ENCODE data around the gene NLN. TPM values are rescaled to one million over a fixed set of nuclear protein-coding genes. Genes with fewer than 3 reads are reported as not detected.

NLN gene
- total and polyA plus RNA-seq, 2 experiments from 2014 or later: 16.4 to 24.3 TPM

GRCh38 chr5:65876496-65876895, 154.5 kb downstream of the NLN start:
- TF ChIP-seq EZH2phosphoT487 (IDR thresholded peaks at IDR 0.05; ENCODE audit: low read depth, severe bottlenecking, unreplicated experiment): no peak
- no peak for TF ChIP-seq EZH2 (IDR thresholded peaks at IDR 0.05; ENCODE audit: borderline replicate concordance)
- TF ChIP-seq CTCF (IDR thresholded peaks at IDR 0.05; ENCODE audit: poor library complexity): no peak
- DNase-seq (ENCODE audit: low spot score): no peak
- no peak overlapping the region for H3K4me3 ChIP-seq
- H3K27me3 ChIP-seq: no peaks in the 10 kb centered on the region
- no peak overlapping the region for H3K4me2 ChIP-seq
- no peaks in the 10 kb centered on the region for H3K9me3 ChIP-seq (ENCODE audit: low read depth)
- H3K79me2 ChIP-seq: no peaks in the 10 kb centered on the region
- H3K36me3 ChIP-seq (replicated peaks; ENCODE audit: insufficient read depth, low read depth): no peaks in the 10 kb centered on the region
- H4K20me1 ChIP-seq (ENCODE audit: insufficient read depth, poor library complexity, severe bottlenecking): no peaks in the 10 kb centered on the region
- H2AFZ ChIP-seq: no peak overlapping the region
- no peaks in the 10 kb centered on the region for H3K4me1 ChIP-seq (ENCODE audit: insufficient read depth)
- no peak overlapping the region for H3K27ac ChIP-seq
- H3K9me2 ChIP-seq (replicated peaks; ENCODE audit: insufficient read depth): no peaks in the 10 kb centered on the region

GRCh38 chr5:65876970-65877369, 155.0 kb downstream of the NLN start:
- Histone ChIP-seq H3K27me3 (no peaks in the 10 kb centered on the region), H3K4me3 (no peak overlapping the region), H3K4me2 (no peak overlapping the region), H3K36me3 (replicated peaks; ENCODE audit: insufficient read depth, low read depth) (no peaks in the 10 kb centered on the region), H3K9me2 (replicated peaks; ENCODE audit: insufficient read depth) (no peaks in the 10 kb centered on the region), H3K27ac (no peak overlapping the region), H2AFZ (no peak overlapping the region), H3K9me3 (ENCODE audit: low read depth) (no peaks in the 10 kb centered on the region), H3K79me2 (no peaks in the 10 kb centered on the region), H4K20me1 (ENCODE audit: insufficient read depth, poor library complexity, severe bottlenecking) (no peaks in the 10 kb centered on the region), H3K4me1 (ENCODE audit: insufficient read depth) (no peaks in the 10 kb centered on the region)
- DNase-seq (ENCODE audit: low spot score): no peak
- WGBS (ENCODE audit: low lambda C conversion rate, missing lambda C conversion rate): 92% methylated on average over 4 of the region's 4 CpGs
- no peak for TF ChIP-seq EZH2 (IDR thresholded peaks at IDR 0.05; ENCODE audit: borderline replicate concordance)
- no peak for TF ChIP-seq EZH2phosphoT487 (IDR thresholded peaks at IDR 0.05; ENCODE audit: low read depth, severe bottlenecking, unreplicated experiment)
- TF ChIP-seq CTCF (IDR thresholded peaks at IDR 0.05; ENCODE audit: poor library complexity): no peak

Other genes starting within 250 kb of the NLN start
- gene ADAMTS6, start 240.3 kb upstream of the NLN start, total RNA-seq: 10.4 and 21.0 TPM in 2 replicates
- 3.4 and 5.9 TPM in 2 replicates for gene ADAMTS6, start 240.3 kb upstream of the NLN start, polyA plus RNA-seq
- gene CENPK, start 159.0 kb upstream of the NLN start, total RNA-seq: 9.6 and 15.5 TPM in 2 replicates
- gene CENPK, start 159.0 kb upstream of the NLN start, polyA plus RNA-seq: 11.4 and 15.3 TPM in 2 replicates
- 39.0 and 39.2 TPM in 2 replicates for gene PPWD1, start 158.9 kb upstream of the NLN start, total RNA-seq
- gene PPWD1, start 158.9 kb upstream of the NLN start, polyA plus RNA-seq: 19.8 and 23.4 TPM in 2 replicates
- gene TRIM23, start 97.9 kb upstream of the NLN start, total RNA-seq: 11.7 and 14.2 TPM in 2 replicates
- 6.0 and 6.7 TPM in 2 replicates for gene TRIM23, start 97.9 kb upstream of the NLN start, polyA plus RNA-seq
- gene SHLD3, start 97.2 kb upstream of the NLN start, total RNA-seq: 7.1 and 7.3 TPM in 2 replicates
- gene SHLD3, start 97.2 kb upstream of the NLN start, polyA plus RNA-seq: 2.1 and 4.4 TPM in 2 replicates
- gene TRAPPC13, start 97.2 kb upstream of the NLN start, total RNA-seq: 32.7 and 34.2 TPM in 2 replicates
- 10.8 and 14.7 TPM in 2 replicates for gene TRAPPC13, start 97.2 kb upstream of the NLN start, polyA plus RNA-seq
- 7.1 and 9.0 TPM in 2 replicates for gene SGTB, start 96 bp upstream of the NLN start, total RNA-seq
- 3.4 and 3.6 TPM in 2 replicates for gene SGTB, start 96 bp upstream of the NLN start, polyA plus RNA-seq
- 117 and 118 TPM in 2 replicates for gene ERBIN, start 204.4 kb downstream of the NLN start, total RNA-seq
- 32.9 and 39.3 TPM in 2 replicates for gene ERBIN, start 204.4 kb downstream of the NLN start, polyA plus RNA-seq

Data from hepatocyte (in vitro differentiated cells).